Mesenteric fat pad (tissue), 1 donor: ENCODE results near the gene TNIP3. TPM values are rescaled to one million over a fixed set of nuclear protein-coding genes. Genes with fewer than 3 reads are reported as not detected.
"Not testable (repeated sequence)": the region's sequence is repeated elsewhere in the genome, so short reads cannot be mapped to it uniquely, and the experiment has no call there.

Experiments
- DNase-seq: peaks from one replicate; pipeline ENCODE4 v3.0.0-alpha.2; 2020; ENCODE audit warnings: low spot score
- total RNA-seq: library from RNA; stranded (reverse); fragmentation: NEBNext Ultra II Directional; extraction: Animal tissue kit (Norgen Biotek cat#: 25700); gene quantifications from one replicate; pipeline ENCODE4 v1.2.1, GENCODE V29; 2021
- donor health status: DM: yes; HTN: yes; CAD: no.

TNIP3 gene
- total RNA-seq, 1 donor from 2014 or later: 0.16 TPM

- no peak for DNase-seq
Measured at GRCh38 chr4:121177246-121178137, 13.4 kb upstream of the TNIP3 start.

GRCh38 chr4:121176082-121176934 lies 12.2 kb upstream of the TNIP3 start:
- DNase-seq: no peak

GRCh38 chr4:121171477-121171876 lies 7.4 kb upstream of the TNIP3 start:
- not testable (repeated sequence) for DNase-seq

GRCh38 chr4:121168446-121169281 lies 4.5 kb upstream of the TNIP3 start:
- DNase-seq: no peak

- no peak for DNase-seq
Measured at GRCh38 chr4:121166976-121167375, 2.9 kb upstream of the TNIP3 start.

GRCh38 chr4:121165206-121165605 lies 1.1 kb upstream of the TNIP3 start:
- no peak for DNase-seq

- no peak for DNase-seq
Measured at GRCh38 chr4:121156822-121157769, 7.0 kb downstream of the TNIP3 start.

GRCh38 chr4:121155893-121156292 lies 8.2 kb downstream of the TNIP3 start:
- DNase-seq: no peak

GRCh38 chr4:121154103-121154515 lies 10.0 kb downstream of the TNIP3 start:
- DNase-seq: no peak

- no peak for DNase-seq
Measured at GRCh38 chr4:121151942-121152341, 12.2 kb downstream of the TNIP3 start.

GRCh38 chr4:121150486-121150885 lies 13.6 kb downstream of the TNIP3 start:
- DNase-seq: no peak

- no peak for DNase-seq
Measured at GRCh38 chr4:121150003-121150402, 14.1 kb downstream of the TNIP3 start.

GRCh38 chr4:121148621-121149020 lies 15.5 kb downstream of the TNIP3 start:
- no peak for DNase-seq

- no peak for DNase-seq
Measured at GRCh38 chr4:121148000-121148399, 16.1 kb downstream of the TNIP3 start.

GRCh38 chr4:121146530-121146929 lies 17.6 kb downstream of the TNIP3 start:
- DNase-seq: no peak

GRCh38 chr4:121145430-121145829 lies 18.7 kb downstream of the TNIP3 start:
- no peak for DNase-seq

GRCh38 chr4:121144021-121144420 lies 20.1 kb downstream of the TNIP3 start:
- no peak for DNase-seq

- no peak for DNase-seq
Measured at GRCh38 chr4:121143131-121143530, 21.0 kb downstream of the TNIP3 start.

- no peak for DNase-seq
Measured at GRCh38 chr4:121140716-121141460, 23.2 kb downstream of the TNIP3 start.
